T-helper 1 cell treated with Interleukin-12 subunit alpha and Interleukin-12 subunit beta and Interleukin-4 antibody, amounts not matched to agents 30 μg/mL and 1 μg/mL, for 36 hours (primary cell): Measurements from ENCODE around the gene ARHGEF16.

Experiments used
- H3K27ac Mint-ChIP-seq: one replicate; pipeline ENCODE4 v1.8.0; 2021; ENCODE audit warnings: mild to moderate bottlenecking, mixed read lengths
- H3K27me3 Mint-ChIP-seq: one replicate; pipeline ENCODE4 v1.8.0; 2021; ENCODE audit warnings: low read depth, mixed read lengths
- H3K36me3 Mint-ChIP-seq: one replicate; pipeline ENCODE4 v1.8.0; 2021; ENCODE audit warnings: low read depth, mixed read lengths
- H3K4me1 Mint-ChIP-seq: one replicate; pipeline ENCODE4 v1.8.0; 2021; ENCODE audit warnings: low read depth, mixed read lengths
- H3K4me3 Mint-ChIP-seq: one replicate; pipeline ENCODE4 v1.8.0; 2021; ENCODE audit warnings: mild to moderate bottlenecking, moderate library complexity, mixed read lengths
- H3K9me3 Mint-ChIP-seq: one replicate; pipeline ENCODE4 v1.8.0; 2021; ENCODE audit warnings: mixed read lengths

The ARHGEF16 gene

DNA sequence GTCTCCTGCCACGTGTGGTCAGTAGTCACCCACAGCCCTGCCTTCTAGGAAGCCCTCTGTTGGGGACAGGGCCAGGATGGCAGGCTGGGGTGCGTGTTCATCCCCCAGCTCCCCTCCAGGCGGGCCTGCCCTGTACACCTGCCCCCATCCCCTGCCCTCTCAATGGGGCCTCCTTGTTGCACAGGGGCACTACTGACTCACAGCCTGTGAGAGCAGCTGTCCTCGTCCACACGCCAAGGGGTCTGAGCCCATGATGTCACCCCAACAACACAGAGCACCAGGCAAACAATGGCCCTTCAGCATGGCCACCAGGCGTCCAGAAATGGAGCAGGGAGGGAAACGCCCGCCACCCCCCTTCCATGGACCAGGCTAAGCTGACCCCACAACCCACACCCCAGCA, 64.3 kb downstream of the ARHGEF16 start:
- H3K27me3 Mint-ChIP-seq: no peaks in the 10 kb centered on the region
- H3K36me3 Mint-ChIP-seq: no peaks in the 10 kb centered on the region
- no peaks in the 10 kb centered on the region for H3K4me1 Mint-ChIP-seq
- H3K27ac Mint-ChIP-seq: no peak overlapping the region
- H3K9me3 Mint-ChIP-seq: no peaks in the 10 kb centered on the region
- no peak overlapping the region for H3K4me3 Mint-ChIP-seq

DNA sequence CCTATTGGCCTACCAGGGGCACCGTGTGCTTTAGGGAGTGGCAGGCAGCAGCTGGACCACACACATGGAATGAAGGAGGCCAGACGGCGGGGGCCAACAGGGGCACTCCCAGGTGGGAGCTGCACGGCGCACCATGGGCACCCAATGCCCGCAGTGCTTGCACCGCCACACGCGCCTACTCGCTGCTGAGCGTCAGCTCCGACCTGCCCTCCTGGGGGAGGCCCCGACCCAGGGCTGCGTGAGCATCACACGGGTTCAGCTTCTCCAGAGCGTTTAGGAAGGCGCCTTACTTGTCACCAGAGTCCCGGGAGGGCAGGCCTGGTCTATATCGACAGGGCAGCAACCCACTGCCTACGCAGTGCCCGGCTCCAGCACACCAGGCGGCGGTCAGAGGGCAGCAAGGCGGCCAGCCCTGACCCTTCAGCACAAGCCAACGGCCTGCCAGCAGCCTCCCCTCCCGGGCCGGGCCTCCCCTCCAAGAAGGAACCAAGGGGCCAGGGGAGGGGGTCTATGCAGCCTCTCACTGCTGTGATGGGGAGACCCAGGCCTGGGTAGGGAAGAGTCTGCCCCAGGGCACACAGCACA, 64.9 kb downstream of the ARHGEF16 start:
- no peaks in the 10 kb centered on the region for H3K9me3 Mint-ChIP-seq
- H3K4me1 Mint-ChIP-seq: no peaks in the 10 kb centered on the region
- H3K4me3 Mint-ChIP-seq: no peak overlapping the region
- no peaks in the 10 kb centered on the region for H3K27me3 Mint-ChIP-seq
- no peak overlapping the region for H3K27ac Mint-ChIP-seq
- no peaks in the 10 kb centered on the region for H3K36me3 Mint-ChIP-seq

DNA sequence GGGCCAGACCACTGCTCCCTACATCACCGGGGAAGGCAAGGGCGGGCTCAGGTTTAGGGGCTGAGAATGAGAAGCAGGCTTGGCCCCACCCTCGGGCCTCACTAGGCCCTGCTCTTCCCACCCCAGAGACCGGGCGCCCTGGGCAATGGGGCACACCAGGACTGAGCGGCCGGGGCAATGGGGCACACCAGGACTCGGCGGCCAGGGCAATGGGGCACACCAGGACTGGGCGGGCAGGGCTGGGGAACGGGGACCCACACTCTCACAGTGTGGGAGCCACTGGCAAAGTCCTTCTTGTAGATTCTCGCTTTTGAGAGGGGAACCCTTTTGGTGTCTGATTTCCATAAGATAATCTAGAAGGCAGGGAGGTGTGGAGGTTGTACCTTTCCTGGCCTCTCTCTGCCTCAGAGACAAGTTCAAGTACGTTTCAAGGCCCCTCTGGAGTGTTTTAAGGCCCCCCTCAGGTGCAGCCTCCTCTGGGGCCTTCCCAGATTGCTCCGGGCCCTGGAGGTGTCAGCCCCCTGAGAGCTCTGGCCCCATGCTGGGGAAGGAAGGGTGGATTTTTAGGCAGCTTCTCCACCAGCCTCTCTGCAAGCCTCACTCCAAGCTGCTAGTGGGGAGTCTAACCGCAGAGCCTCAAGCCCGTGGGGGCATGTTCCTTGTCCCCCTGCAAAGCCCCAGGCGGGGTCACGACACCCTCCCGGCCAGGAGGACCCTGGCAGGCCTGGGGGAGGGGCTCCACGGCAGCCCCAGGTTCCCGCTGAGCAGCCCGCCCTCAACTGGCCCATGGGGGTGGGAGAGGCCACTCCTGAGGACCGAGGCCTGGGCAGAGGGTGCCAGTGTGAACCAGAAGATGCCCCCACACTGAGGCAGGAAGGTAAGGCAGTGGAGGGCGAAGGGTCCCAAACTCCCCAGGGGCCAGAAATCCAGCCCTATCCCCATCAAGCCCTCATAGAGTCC, 66.2 kb downstream of the ARHGEF16 start:
- no peaks in the 10 kb centered on the region for H3K4me1 Mint-ChIP-seq
- no peaks in the 10 kb centered on the region for H3K9me3 Mint-ChIP-seq
- no peaks in the 10 kb centered on the region for H3K27me3 Mint-ChIP-seq
- H3K27ac Mint-ChIP-seq: no peak overlapping the region
- no peak overlapping the region for H3K4me3 Mint-ChIP-seq
- H3K36me3 Mint-ChIP-seq: no peaks in the 10 kb centered on the region

DNA sequence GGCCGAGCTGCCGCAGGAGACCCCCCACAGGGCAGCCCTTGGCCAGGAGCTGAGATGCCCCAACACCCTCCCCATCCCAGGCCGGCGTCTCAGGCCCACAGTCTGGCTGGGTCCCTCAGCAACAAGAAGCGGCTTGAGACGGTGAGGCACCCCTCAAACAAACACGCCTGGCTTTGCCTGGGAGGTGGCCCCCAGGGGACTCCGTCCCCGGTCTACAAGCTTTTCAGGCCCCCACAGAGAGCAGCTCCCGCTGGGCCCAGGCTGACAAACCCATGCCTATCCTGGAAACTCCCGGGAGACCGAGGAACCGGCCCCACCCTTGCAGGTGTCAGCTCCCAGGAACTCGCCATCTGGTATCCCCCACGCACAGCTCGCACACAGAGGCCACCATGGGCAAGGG, 67.0 kb downstream of the ARHGEF16 start:
- Mint-ChIP-seq H3K4me3 (no peak overlapping the region), H3K27ac (no peak overlapping the region), H3K27me3 (no peaks in the 10 kb centered on the region), H3K36me3 (no peaks in the 10 kb centered on the region), H3K4me1 (no peaks in the 10 kb centered on the region), H3K9me3 (no peaks in the 10 kb centered on the region)

DNA sequence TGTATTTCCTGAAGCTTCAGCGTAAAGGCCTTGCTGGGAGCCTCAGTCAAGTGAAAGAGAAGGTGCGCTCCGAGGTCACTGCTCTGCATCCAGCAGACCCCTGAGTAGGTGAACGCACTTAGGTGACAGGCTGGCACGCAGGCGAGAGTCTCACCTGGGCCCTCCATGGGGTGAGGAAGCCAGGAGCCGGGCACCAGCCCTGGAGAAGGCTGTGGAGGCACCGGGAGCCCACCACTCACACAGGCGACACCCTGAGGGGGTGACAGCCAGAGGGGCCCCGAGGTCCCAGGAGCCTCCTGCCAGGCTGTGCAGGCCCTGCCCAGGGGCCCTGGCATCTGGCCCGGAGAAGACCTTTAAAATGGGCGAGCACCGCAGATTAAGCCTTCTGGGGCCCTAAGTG, 67.6 kb downstream of the ARHGEF16 start:
- H3K4me1 Mint-ChIP-seq: no peaks in the 10 kb centered on the region
- no peaks in the 10 kb centered on the region for H3K27me3 Mint-ChIP-seq
- H3K27ac Mint-ChIP-seq: no peak overlapping the region
- no peaks in the 10 kb centered on the region for H3K36me3 Mint-ChIP-seq
- H3K4me3 Mint-ChIP-seq: no peak overlapping the region
- H3K9me3 Mint-ChIP-seq: no peaks in the 10 kb centered on the region

DNA sequence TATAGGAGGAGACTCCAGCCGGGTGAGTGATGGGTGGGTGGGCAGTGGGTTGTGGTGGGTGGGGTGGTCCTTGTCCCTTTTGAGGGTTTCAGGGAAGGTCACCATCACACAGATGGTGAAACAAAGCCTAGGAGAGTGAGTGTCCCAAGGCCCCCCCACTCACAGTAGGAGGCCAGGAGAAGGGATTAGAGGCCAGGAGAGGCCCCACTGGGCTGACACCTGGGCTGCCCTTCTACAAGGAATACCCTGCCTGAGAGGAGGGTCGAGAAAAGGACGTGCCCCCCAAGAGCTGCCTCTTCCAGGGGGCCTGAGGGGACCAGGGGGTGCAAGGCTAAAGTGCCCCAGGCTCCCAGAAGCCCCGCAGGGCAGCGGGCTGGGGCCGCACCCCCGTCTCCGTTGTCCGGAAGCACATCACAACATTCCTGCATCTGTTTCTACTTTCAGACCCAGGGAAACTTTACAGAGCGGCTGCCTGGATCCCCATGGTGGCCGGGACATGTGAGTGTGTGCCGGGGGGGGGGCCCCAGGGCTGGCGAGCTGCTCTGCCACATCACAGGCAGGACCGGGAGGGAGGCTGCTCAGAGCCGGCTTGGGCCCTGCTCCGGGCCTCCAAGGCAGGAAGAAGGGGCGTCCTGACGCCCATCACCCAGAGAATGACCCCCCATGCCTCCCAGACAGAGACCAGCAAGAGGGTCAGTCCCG, 68.2 kb downstream of the ARHGEF16 start:
- H3K36me3 Mint-ChIP-seq: no peaks in the 10 kb centered on the region
- H3K4me1 Mint-ChIP-seq: no peaks in the 10 kb centered on the region
- no peak overlapping the region for H3K27ac Mint-ChIP-seq
- H3K9me3 Mint-ChIP-seq: no peaks in the 10 kb centered on the region
- no peaks in the 10 kb centered on the region for H3K27me3 Mint-ChIP-seq
- no peak overlapping the region for H3K4me3 Mint-ChIP-seq

DNA sequence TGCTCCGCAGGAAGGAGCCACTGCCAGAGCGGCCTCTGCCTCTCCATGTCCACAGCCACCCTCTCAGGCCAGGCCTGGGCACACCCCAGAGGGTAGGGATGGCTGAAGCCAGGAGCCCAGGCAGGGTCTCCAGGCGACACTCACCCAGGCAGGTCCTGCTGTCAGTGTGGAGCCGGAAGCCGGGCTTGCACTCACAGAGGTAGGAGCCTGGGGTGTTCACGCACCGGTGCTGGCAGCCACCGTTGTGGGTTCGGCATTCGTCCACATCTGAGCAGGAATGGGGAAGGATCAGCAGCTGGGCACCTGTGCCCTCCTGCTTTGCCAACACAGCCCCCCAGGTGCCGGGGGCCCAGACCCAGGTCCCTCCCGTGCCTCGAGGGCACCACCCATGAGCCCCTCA, 69.5 kb downstream of the ARHGEF16 start:
- no peaks in the 10 kb centered on the region for H3K4me1 Mint-ChIP-seq
- H3K4me3 Mint-ChIP-seq: no peak overlapping the region
- no peak overlapping the region for H3K27ac Mint-ChIP-seq
- H3K36me3 Mint-ChIP-seq: no peaks in the 10 kb centered on the region
- H3K9me3 Mint-ChIP-seq: no peaks in the 10 kb centered on the region
- H3K27me3 Mint-ChIP-seq: no peaks in the 10 kb centered on the region

DNA sequence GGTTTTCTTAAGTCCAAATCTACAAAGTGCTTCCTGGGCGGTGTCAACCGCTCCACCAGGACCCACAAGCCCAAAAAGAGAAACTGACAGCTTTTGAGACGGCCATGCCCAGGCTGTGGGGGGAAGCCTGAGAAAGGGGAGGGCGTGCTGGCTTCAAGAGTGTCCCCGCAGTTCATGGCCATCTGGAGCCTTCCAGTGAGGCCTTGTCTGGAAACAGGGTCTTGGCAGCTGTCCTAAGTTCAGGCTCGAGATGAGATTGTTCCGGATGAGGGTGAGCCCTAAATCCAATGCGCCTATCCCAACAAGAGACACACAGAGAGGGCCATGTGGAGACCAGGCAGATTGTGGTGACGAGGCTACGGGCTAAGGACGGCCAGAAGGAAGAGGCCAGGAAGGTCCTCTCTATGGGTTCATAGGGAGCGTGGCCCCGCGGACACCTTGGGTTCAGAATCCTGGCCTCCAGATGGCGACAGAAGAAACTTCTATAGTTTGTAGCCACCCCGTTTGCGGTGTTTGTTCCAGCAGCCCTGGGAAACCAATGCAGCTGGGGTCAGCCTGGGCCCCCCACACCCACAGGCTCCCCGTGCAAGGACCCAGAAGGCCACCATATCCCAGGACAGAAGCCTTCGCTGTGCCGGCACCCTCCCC, 70.2 kb downstream of the ARHGEF16 start:
- no peaks in the 10 kb centered on the region for H3K27me3 Mint-ChIP-seq
- H3K36me3 Mint-ChIP-seq: no peaks in the 10 kb centered on the region
- no peak overlapping the region for H3K4me3 Mint-ChIP-seq
- H3K27ac Mint-ChIP-seq: no peak overlapping the region
- no peaks in the 10 kb centered on the region for H3K4me1 Mint-ChIP-seq
- H3K9me3 Mint-ChIP-seq: no peaks in the 10 kb centered on the region

DNA sequence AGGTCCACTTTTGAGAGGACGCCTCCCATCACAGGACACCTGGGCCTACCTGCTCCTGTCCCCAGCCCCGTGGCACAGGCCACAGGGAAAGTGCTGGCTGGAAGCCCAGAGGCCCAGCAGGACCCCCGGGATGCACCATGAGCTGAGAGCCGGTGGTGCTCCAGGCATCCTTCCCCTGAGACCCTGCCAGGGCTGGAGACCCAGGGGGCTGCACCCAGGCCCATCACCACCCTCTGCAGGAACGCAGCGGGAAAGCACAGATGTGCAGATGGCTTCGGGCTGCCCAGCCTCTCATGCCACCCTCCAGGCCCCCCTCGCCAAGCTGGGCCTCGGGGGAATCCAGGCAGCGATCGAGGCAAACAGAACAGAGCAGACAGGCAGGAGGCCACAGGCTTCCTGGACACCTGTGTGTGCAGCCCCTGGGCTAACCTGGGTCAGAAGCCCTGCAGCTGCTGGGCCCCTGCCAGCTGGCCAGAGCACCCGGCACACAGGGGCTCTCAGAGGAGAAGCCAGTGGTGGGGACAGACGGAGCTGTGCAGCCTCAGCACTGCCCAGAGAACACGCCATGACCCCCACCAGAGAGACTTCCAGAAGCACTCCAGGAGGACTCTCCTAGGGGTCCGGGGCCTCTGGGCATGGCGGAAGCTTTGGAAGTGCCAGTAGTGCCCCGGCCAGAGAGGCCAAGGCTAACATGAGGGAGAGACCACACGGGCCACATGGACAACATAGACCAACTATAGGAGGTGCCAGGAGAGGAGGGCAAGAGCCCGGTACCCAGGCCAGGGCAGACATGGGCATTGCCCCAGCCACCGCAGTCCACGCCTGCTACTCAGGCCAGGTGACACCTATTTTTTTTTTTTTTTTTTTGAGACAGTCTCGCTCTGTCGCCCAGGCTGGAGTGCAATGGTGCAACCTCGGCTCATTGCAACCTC, 71.4 kb downstream of the ARHGEF16 start:
- Mint-ChIP-seq H3K36me3 (no peaks in the 10 kb centered on the region), H3K27ac (no peak overlapping the region), H3K4me3 (no peak overlapping the region), H3K27me3 (no peaks in the 10 kb centered on the region), H3K4me1 (peaks cover 2% of the 10 kb centered on the region), H3K9me3 (no peaks in the 10 kb centered on the region)

DNA sequence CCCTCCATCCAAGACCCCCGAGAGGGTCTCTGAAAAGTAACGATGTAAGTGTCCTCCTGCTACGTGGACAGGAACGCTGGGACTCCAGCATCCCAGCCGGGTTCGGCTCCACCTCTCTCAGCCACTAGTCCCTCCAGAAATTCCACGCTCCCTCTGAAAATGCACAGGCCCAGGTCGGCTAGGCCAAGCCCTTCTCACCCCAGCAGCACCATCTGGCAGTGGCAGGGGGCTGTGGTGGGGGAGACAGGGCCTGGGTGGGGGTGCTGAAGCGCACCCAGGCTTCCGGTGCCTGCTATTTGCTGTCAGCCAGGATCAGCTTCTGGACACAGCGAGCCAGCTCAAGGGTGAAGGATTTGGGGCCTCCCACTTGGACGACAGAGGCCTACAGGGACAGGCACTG, 73.3 kb downstream of the ARHGEF16 start:
- no peaks in the 10 kb centered on the region for H3K9me3 Mint-ChIP-seq
- H3K27ac Mint-ChIP-seq: no peak overlapping the region
- H3K4me1 Mint-ChIP-seq: peaks cover 4% of the 10 kb centered on the region
- H3K27me3 Mint-ChIP-seq: peaks cover 4% of the 10 kb centered on the region
- H3K36me3 Mint-ChIP-seq: no peaks in the 10 kb centered on the region
- H3K4me3 Mint-ChIP-seq: no peak overlapping the region

DNA sequence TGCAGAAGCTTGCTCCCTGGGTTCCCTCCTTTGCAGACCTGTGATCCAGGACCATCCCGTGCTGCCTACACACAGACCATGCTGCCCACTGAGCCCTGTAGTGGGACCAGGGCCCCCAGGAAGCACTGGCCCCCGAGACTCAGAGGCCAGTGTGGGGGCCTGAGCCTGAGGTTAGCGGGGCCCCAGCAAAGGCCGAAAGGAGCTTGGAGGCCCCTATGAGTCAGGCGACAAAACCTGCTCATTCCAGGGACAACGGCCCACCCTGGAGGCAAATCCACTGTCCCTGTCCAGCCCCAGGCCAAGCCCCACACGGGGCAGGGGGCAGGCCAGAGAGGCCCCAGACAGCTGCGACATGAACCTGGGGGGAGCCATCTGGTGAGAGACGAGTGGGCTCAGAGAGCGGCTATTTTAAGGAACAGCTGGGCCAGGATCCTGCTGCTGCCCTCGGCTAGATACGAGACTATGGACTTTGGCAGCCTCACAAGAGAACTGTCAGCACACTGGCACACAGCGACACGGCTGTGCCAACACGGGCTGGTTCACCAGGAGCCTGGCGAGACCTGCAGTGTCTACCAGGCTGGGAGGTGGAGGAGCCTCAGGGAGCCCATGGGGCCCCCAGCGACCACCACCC, 74.7 kb downstream of the ARHGEF16 start:
- peaks cover 4% of the 10 kb centered on the region for H3K4me1 Mint-ChIP-seq
- H3K27me3 Mint-ChIP-seq: peaks cover 4% of the 10 kb centered on the region
- H3K4me3 Mint-ChIP-seq: peak overlapping the region; percentile 74
- H3K27ac Mint-ChIP-seq: no peak overlapping the region
- H3K9me3 Mint-ChIP-seq: no peaks in the 10 kb centered on the region
- H3K36me3 Mint-ChIP-seq: no peaks in the 10 kb centered on the region

DNA sequence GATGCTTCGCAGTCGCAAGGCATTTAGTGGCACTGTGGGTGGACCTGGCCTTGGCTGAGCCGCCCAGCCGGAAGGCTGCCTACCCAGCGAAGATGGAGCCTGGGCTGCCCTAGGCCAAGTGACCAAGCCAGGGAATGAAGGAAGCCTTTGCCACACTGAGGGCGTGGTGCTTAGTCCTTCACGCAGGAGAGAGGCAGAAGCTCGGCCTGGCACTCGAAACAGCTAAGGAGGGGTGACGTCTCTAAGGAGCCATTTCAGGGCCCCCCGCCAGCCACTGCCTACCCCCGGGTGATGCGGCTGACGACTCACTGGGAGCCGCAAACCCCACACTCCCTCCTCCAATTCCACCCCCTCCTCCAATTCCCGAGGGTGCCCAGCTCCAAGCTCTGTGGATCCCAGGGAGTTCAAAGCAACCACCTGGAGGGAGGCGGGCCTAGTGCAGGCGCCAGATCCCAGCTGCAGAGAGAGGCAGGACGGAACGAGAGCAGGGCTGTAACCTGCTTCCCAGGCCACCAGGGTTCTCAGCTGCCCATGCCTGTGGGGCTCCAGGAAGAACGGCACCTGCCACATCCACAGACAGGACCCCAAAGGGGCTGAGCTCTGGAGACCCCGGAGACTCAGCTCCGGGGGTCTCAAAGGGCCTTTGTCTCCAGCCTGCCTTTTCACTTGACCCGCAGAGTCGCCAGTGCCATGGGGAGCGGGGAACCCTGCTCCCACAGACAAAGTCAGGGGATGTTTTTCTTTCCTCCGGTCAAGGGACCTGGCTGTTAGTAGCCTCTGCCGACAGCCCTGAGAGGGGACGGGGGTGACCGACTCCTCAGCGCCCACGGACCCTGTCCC, 75.8 kb downstream of the ARHGEF16 start:
- Mint-ChIP-seq H3K36me3 (no peaks in the 10 kb centered on the region), H3K27ac (no peak overlapping the region), H3K9me3 (no peaks in the 10 kb centered on the region), H3K27me3 (peaks cover 4% of the 10 kb centered on the region), H3K4me1 (peaks cover 4% of the 10 kb centered on the region), H3K4me3 (peak overlapping the region; percentile 74)
